Stimulated activated CD4-positive, alpha-beta T cell treated with anti-CD3 and anti-CD28 coated beads, Interleukin-15, amount 100 ng/mL, for 1 hour (primary cell): ENCODE results near the gene TLCD5.

Experiments used
- DNase-seq, 2 donors: peaks; one replicate each; pipeline ENCODE4 v3.0.0-alpha.2; 2020; ENCODE audit warnings: low read depth in 1 of 2, low spot score in 1 of 2

The TLCD5 gene

GRCh38 chr11:120324932-120325810, at the start of gene TLCD5:
Gene TLCD5, plus strand, starts transcription at chr11:120325299. Its CDS starts 2,143 bp downstream, at chr11:120327442.
- DNase-seq = no peak

- DNase-seq = no peak
Measured at GRCh38 chr11:120279502-120279901, 45.6 kb upstream of the TLCD5 start.

- DNase-seq = no peak
Measured at GRCh38 chr11:120280600-120281051, 44.5 kb upstream of the TLCD5 start.

- no peak for DNase-seq
Measured at GRCh38 chr11:120281143-120281795, 43.8 kb upstream of the TLCD5 start.

- DNase-seq = no peak
Measured at GRCh38 chr11:120283124-120283523, 42.0 kb upstream of the TLCD5 start.

GRCh38 chr11:120284272-120284671, 40.8 kb upstream of the TLCD5 start:
- DNase-seq = no peak

- DNase-seq = no peak
Measured at GRCh38 chr11:120285256-120285655, 39.8 kb upstream of the TLCD5 start.

- no peak for DNase-seq
Measured at GRCh38 chr11:120288021-120288420, 37.1 kb upstream of the TLCD5 start.

GRCh38 chr11:120289426-120289825, 35.7 kb upstream of the TLCD5 start:
- no peak for DNase-seq

GRCh38 chr11:120290956-120291355, 34.1 kb upstream of the TLCD5 start:
- DNase-seq = no peak

GRCh38 chr11:120293038-120293800, 31.9 kb upstream of the TLCD5 start:
- DNase-seq = no peak

- DNase-seq = no peak
Measured at GRCh38 chr11:120294096-120294495, 31.0 kb upstream of the TLCD5 start.

GRCh38 chr11:120295099-120295498, 30.0 kb upstream of the TLCD5 start:
- no peak for DNase-seq

- no peak for DNase-seq
Measured at GRCh38 chr11:120296554-120296953, 28.5 kb upstream of the TLCD5 start.

- DNase-seq = no peak
Measured at GRCh38 chr11:120298461-120298860, 26.6 kb upstream of the TLCD5 start.

- no peak for DNase-seq
Measured at GRCh38 chr11:120302001-120302805, 22.9 kb upstream of the TLCD5 start.

GRCh38 chr11:120303004-120303637, 22.0 kb upstream of the TLCD5 start:
- DNase-seq = peak; percentile 9 to 14

GRCh38 chr11:120304526-120304925, 20.6 kb upstream of the TLCD5 start:
- DNase-seq = no peak

- DNase-seq = no peak
Measured at GRCh38 chr11:120305286-120305685, 19.8 kb upstream of the TLCD5 start.

- DNase-seq = no peak
Measured at GRCh38 chr11:120306519-120307242, 18.4 kb upstream of the TLCD5 start.
